ENCODE results near the gene KIFAP3. TPM values are rescaled to one million over a fixed set of nuclear protein-coding genes. Genes with fewer than 3 reads are reported as not detected.

The KIFAP3 gene
- total and polyA plus RNA-seq, 2 of the 8 experiments (the other 6 are each of a cell fraction or from before 2014, with no cell fraction given) = 1.3 to 3.2 TPM

GRCh38 chr1:169949139-169949538 is 125.4 kb downstream of the KIFAP3 start (continued):
- TF ChIP-seq SP4 (IDR thresholded peaks at IDR 0.05; ENCODE audit: low read length) (no peak), RXRA (IDR thresholded peaks at IDR 0.05; ENCODE audit: insufficient read depth, low read depth, low read length) (no peak), PHF8 (conservative IDR thresholded peaks at IDR 0.05; ENCODE audit: low read depth, low read length) (no peak), ZNF274 (IDR thresholded peaks at IDR 0.05; ENCODE audit: borderline replicate concordance, extremely low read depth, low read length) (no peak), TBP (IDR thresholded peaks at IDR 0.05; ENCODE audit: low read depth, low read length) (no peak), POU5F1 (IDR thresholded peaks at IDR 0.05; ENCODE audit: low read depth, low read length) (no peak)

Data from H1 (cell line).